HG03045 (cell line): Measurements from ENCODE around the gene UBE3D.
"Not testable (repeated sequence)": the region's sequence is repeated elsewhere in the genome, so short reads cannot be mapped to it uniquely, and the experiment has no call there.

Source experiments
- ATAC-seq: cut with Tn5 transposase; IDR thresholded peaks from one replicate; pipeline ENCODE4 v1.9.1; 2021; ENCODE audit warnings: mild to moderate bottlenecking, moderate library complexity; ENCODE audit not compliant: unreplicated experiment

UBE3D gene

GRCh38 chr6:82917346-82918064 lies 148.1 kb downstream of the UBE3D start:
- no peak for ATAC-seq

- ATAC-seq: no peak
Observed at GRCh38 chr6:82915666-82916065, 150.0 kb downstream of the UBE3D start.

- no peak for ATAC-seq
Observed at GRCh38 chr6:82914511-82914910, 151.1 kb downstream of the UBE3D start.

- no peak for ATAC-seq
Observed at GRCh38 chr6:82910820-82911219, 154.8 kb downstream of the UBE3D start.

GRCh38 chr6:82910395-82910794 lies 155.2 kb downstream of the UBE3D start:
- ATAC-seq: no peak

- no peak for ATAC-seq
Observed at GRCh38 chr6:82909551-82909950, 156.1 kb downstream of the UBE3D start.

GRCh38 chr6:82908661-82909060 lies 157.0 kb downstream of the UBE3D start:
- no peak for ATAC-seq

- no peak for ATAC-seq
Observed at GRCh38 chr6:82906951-82907350, 158.7 kb downstream of the UBE3D start.

- no peak for ATAC-seq
Observed at GRCh38 chr6:82906489-82906888, 159.2 kb downstream of the UBE3D start.

GRCh38 chr6:82904860-82905259 lies 160.8 kb downstream of the UBE3D start:
- no peak for ATAC-seq

- ATAC-seq: no peak
Observed at GRCh38 chr6:82904257-82904656, 161.4 kb downstream of the UBE3D start.

GRCh38 chr6:82902290-82902689 lies 163.4 kb downstream of the UBE3D start:
- ATAC-seq: no peak

- no peak for ATAC-seq
Observed at GRCh38 chr6:82894653-82895259, 170.9 kb downstream of the UBE3D start.

GRCh38 chr6:82893889-82894652 lies 171.6 kb downstream of the UBE3D start:
- ATAC-seq: no peak

- ATAC-seq: not testable (repeated sequence)
Observed at GRCh38 chr6:82891503-82891902, 174.1 kb downstream of the UBE3D start.

- no peak for ATAC-seq
Observed at GRCh38 chr6:82891076-82891475, 174.6 kb downstream of the UBE3D start.

GRCh38 chr6:82890240-82890639 lies 175.4 kb downstream of the UBE3D start:
- no peak for ATAC-seq

GRCh38 chr6:82889143-82889542 lies 176.5 kb downstream of the UBE3D start:
- ATAC-seq: no peak

GRCh38 chr6:82882363-82883023 lies 183.1 kb downstream of the UBE3D start:
- no peak for ATAC-seq

- no peak for ATAC-seq
Observed at GRCh38 chr6:82881519-82881918, 184.1 kb downstream of the UBE3D start.

GRCh38 chr6:82878812-82879211 lies 186.8 kb downstream of the UBE3D start:
- no peak for ATAC-seq
